HepG2 (cell line): ENCODE measurements around the gene TLE2.

ENCODE experiments used
- CHD2 ChIP-seq: IDR thresholded peaks from 2 replicates; pipeline ENCODE4 v1.6.1; 2011; ENCODE audit warnings: low read depth, low read length, improper control_type of control experiment
- GABPA ChIP-seq, 2 experiments: IDR thresholded peaks; 2 replicates each; pipeline ENCODE4 v1.6.1; 2011 to 2016; ENCODE audit warnings: low read depth in 2 of 2, low read length in 1 of 2, missing biosample characterization in 1 of 2, missing genetic modification characterization in 1 of 2
- IRF2 ChIP-seq: IDR thresholded peaks from 2 replicates; pipeline ENCODE4 v1.6.1; 2018; ENCODE audit warnings: missing genetic modification reagents, missing compliant biosample characterization
- POLR2AphosphoS5 ChIP-seq: IDR thresholded peaks from 2 replicates; pipeline ENCODE4 v1.6.1; 2012; ENCODE audit warnings: low read depth, low read length
- ZFP91 ChIP-seq: sonication (generic); formaldehyde crosslinking; IDR thresholded peaks from 2 replicates; pipeline ENCODE4 v1.9.0; 2022; ENCODE audit warnings: missing genetic modification reagents, mild to moderate bottlenecking, borderline replicate concordance
- ZNF282 ChIP-seq: fragments of 450-650 bp; IDR thresholded peaks from 2 replicates; pipeline ENCODE4 v1.6.1; 2018; ENCODE audit not compliant: partially characterized antibody
- ZSCAN20 ChIP-seq: sonication (generic); formaldehyde crosslinking; IDR thresholded peaks from 2 replicates; pipeline ENCODE4 v1.4.0; 2020; ENCODE audit warnings: missing genetic modification reagents, mild to moderate bottlenecking, borderline replicate concordance

- TF ChIP-seq ZFP91 (CRISPR knock-in tag) = no peak
- no peak for TF ChIP-seq GABPA (IDR thresholded peaks at IDR 0.05; ENCODE audit: low read depth, low read length)
- TF ChIP-seq GABPA (CRISPR knock-in tag; IDR thresholded peaks at IDR 0.05; ENCODE audit: low read depth) = no peak
- TF ChIP-seq ZNF282 = no peak
- TF ChIP-seq ZSCAN20 (CRISPR knock-in tag) = no peak
- TF ChIP-seq IRF2 = no peak
- TF ChIP-seq CHD2 = no peak
- TF ChIP-seq POLR2AphosphoS5 = no peak
Observed at GRCh38 chr19:3004522-3004921, 24.6 kb downstream of the TLE2 start.
